Measurements from ENCODE around the gene GRIN1.

- TF ChIP-seq CTCF (IDR thresholded peaks at IDR 0.05; ENCODE audit: extremely low read depth in 1 of 2, insufficient read depth in 1 of 2, low read depth in 1 of 2, low read length in 2 of 2) = no peak
- no peak for TF ChIP-seq POLR2AphosphoS5 (IDR thresholded peaks at IDR 0.05; ENCODE audit: insufficient read depth, low read depth, low read length)
- TF ChIP-seq POLR2A (IDR thresholded peaks at IDR 0.05; ENCODE audit: low read depth, low read length) = no peak
- no peak for TF ChIP-seq MAX (IDR thresholded peaks at IDR 0.05; ENCODE audit: insufficient read depth, insufficient read length)
- no peak for TF ChIP-seq EZH2 (IDR thresholded peaks at IDR 0.05; ENCODE audit: borderline replicate concordance, low read depth, low read length, severe bottlenecking)
- TF ChIP-seq FOS (IDR thresholded peaks at IDR 0.05; ENCODE audit: borderline replicate concordance, insufficient read depth, low read length) = no peak
- no peak for TF ChIP-seq MYC (IDR thresholded peaks at IDR 0.05; ENCODE audit: low read depth, low read length)
Measured at GRCh38 chr9:137148661-137149060, 9.7 kb downstream of the GRIN1 start.
